Measurements from ENCODE around the gene ACAN. TPM values are rescaled to one million over a fixed set of nuclear protein-coding genes. Genes with fewer than 3 reads are reported as not detected.

Gene ACAN
- total RNA-seq, 1 donor = 3.3 TPM

DNA sequence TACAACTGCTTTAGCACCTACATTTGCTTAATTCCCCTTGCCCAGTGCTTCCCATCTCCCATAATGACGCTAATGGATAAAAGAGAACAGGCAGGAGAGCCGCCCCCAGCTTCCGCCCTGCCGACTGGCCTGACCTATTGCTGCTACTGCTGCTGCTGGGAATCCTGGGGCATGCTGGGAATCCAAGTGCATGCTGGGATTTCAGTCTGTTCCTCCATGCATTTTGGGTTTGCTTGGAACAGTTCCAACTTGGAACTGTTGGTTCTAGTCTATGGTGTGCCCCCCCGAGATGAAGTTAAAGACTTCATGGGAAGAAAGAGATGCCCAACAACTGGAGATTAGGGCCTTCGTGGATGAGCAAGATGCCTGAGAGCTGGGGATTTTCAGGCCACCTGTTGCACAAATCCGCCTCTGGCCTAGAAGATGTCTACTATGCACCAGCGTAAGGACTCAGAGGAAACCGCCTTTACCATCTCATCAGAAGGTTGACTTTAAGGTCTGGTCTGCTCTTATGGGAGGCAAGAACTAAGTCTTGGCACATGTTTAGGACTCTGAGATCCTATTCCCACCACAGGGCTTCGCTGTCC, 63.2 kb downstream of the ACAN start:
- no peak overlapping the region for H3K4me3 ChIP-seq (ENCODE audit: low read depth, low read length)
- DNase-seq (ENCODE audit: low read depth) = no peak
- no peak for TF ChIP-seq CTCF (IDR thresholded peaks at IDR 0.05; ENCODE audit: insufficient read depth, low read length)

DNA sequence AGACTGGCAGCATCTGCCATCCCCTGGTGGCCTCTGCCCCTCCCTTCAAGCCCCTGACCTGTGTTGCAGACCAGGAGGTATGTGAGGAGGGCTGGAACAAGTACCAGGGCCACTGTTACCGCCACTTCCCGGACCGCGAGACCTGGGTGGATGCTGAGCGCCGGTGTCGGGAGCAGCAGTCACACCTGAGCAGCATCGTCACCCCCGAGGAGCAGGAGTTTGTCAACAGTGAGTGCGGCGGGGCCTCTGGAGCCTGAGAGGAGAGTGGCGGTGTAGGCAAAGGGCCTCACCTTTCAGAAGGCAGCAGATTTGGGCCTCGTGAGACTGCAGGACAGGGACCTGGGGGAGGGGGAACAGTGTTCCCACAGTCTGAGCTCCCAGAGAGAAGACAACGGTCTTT, 68.1 kb downstream of the ACAN start:
- no peak overlapping the region for H3K4me3 ChIP-seq (ENCODE audit: low read depth, low read length)
- TF ChIP-seq CTCF (IDR thresholded peaks at IDR 0.05; ENCODE audit: insufficient read depth, low read length) = no peak
- DNase-seq (ENCODE audit: low read depth) = no peak

GRCh38 chr15:88872106-88872505, 68.9 kb downstream of the ACAN start:
- DNase-seq (ENCODE audit: low read depth) = no peak
- TF ChIP-seq CTCF (IDR thresholded peaks at IDR 0.05; ENCODE audit: insufficient read depth, low read length) = no peak
- no peak overlapping the region for H3K4me3 ChIP-seq (ENCODE audit: low read depth, low read length)

GRCh38 chr15:88872706-88873105, 69.5 kb downstream of the ACAN start:
- no peak for TF ChIP-seq CTCF (IDR thresholded peaks at IDR 0.05; ENCODE audit: insufficient read depth, low read length)
- DNase-seq (ENCODE audit: low read depth) = no peak
- H3K4me3 ChIP-seq (ENCODE audit: low read depth, low read length) = no peak overlapping the region

- no peak for TF ChIP-seq CTCF (IDR thresholded peaks at IDR 0.05; ENCODE audit: insufficient read depth, low read length)
- no peak overlapping the region for H3K4me3 ChIP-seq (ENCODE audit: low read depth, low read length)
- DNase-seq (ENCODE audit: low read depth) = no peak
These were observed 70.5 kb downstream of the ACAN start for GRCh38 chr15:88873786-88874185.

DNA sequence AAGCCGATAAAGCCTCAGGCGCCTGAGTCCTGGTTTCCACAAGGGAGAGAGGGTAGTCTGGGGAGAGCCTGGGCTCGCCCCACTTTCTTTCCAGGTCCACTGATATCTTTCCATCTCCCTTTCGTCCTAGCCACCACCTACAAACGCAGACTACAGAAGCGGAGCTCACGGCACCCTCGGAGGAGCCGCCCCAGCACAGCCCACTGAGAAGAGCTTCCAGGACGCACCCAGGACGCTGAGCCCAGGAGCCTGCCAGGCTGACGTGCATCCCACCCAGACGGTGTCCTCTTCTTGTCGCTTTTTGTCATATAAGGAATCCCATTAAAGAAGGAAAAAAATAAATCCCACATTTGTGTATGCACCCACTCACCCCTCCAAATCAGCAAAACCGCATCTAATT, 71.0 kb downstream of the ACAN start:
- TF ChIP-seq CTCF (IDR thresholded peaks at IDR 0.05; ENCODE audit: insufficient read depth, low read length) = no peak
- no peak for DNase-seq (ENCODE audit: low read depth)

GRCh38 chr15:88874684-88875083, 71.4 kb downstream of the ACAN start:
- DNase-seq (ENCODE audit: low read depth) = no peak
- no peak for TF ChIP-seq CTCF (IDR thresholded peaks at IDR 0.05; ENCODE audit: insufficient read depth, low read length)
- no peak overlapping the region for H3K4me3 ChIP-seq (ENCODE audit: low read depth, low read length)

More for the DNA sequence above, 71.0 kb downstream of the ACAN start:
- no peak overlapping the region for H3K4me3 ChIP-seq (ENCODE audit: low read depth, low read length)

Measured in fibroblast of the aortic adventitia (primary cell).